NCI-H345 treated with DMSO at 0.1 percent for 48 hours (cell line): ENCODE results near the gene ABTB2.
"Not testable (repeated sequence)": the region's sequence is repeated elsewhere in the genome, so short reads cannot be mapped to it uniquely, and the experiment has no call there.

Source experiments
- DNase-seq: peaks from one replicate; lab custom pipeline; 2025; ENCODE audit not compliant: unreplicated experiment; lab: John Stamatoyannopoulos, UW

ABTB2 gene

DNA sequence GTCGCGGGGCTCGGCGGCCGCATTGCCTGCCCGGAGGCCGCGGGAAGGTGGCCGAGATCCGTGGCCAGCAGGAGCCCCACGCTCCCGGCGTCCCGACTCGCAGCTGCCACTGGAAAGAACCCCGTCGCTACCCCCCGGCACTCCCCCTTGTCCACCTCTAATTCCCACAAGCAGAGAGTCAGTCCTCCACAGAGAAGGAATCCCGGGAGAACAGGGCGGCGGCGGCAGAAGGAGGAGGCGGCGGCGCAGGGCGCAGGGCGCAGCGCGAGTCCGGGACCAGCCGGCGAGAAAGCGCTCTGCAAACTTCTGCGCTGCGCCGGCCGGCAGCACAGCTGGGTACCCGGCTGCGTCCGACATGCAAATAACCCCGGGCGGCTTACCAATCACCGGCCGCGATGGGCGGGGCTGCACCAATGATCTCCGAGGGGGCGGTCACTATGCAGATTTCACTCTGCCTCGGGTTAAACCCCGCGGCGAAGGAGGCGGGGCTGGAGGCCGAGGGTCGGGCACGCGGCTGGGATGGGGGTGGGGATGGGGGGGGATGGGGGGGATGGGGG lies at the start of gene ABTB2:
Gene ABTB2, minus strand, starts transcription at position 310 of the 557 bp plus-strand sequence.
- DNase-seq: peak; percentile 89

DNA sequence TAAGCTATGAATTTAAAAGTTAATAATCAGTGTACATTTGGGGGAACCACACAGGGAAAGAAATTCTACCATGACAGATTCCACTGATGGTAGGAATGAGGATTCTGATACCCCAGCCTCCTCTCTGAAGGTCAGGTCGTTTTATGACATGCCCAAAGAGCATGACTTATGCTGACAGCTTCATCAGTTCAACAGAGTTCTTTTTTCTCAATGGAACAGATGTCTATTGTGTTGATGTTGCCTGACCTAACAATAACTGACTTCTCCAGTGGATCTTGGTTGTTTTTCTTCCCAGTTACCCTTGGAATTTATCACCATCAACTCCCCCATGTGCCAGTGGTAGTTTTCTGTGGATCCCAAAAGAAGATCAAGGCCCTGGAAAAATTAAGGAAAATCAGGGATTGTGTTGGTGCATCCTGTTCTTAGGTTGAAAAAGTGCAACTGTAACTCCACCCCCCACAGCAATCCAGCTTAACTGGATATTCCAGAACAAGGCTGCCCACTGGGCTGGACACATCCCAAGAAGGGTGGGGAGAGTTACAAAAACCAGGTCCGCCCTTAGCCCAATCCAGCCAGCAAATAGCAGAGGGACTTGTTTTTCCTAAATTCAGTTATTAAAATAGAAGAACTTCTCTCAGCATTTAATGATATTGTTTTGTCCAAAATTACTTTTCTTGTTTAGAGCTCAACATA lies 49.5 kb upstream of the ABTB2 start:
- DNase-seq: no peak

DNA sequence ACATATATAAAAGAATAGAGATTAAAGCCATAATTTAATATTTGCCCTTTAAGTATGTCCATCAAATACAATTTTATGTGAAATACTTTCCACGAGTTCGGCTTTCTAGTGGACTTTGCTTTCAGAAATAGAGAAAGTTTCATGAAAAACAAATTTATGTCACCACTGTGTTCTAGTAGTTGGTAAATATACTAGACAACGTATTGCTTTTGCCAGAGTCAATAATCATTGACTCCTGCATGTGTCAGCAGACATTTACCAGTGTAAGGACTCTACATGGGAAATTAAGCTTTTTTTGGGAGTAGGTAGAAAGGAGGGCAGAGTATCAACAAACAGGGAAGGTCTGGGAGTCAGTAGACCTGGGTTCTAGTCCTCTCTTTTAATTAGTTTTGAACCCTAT lies 48.6 kb upstream of the ABTB2 start:
- DNase-seq: no peak

DNA sequence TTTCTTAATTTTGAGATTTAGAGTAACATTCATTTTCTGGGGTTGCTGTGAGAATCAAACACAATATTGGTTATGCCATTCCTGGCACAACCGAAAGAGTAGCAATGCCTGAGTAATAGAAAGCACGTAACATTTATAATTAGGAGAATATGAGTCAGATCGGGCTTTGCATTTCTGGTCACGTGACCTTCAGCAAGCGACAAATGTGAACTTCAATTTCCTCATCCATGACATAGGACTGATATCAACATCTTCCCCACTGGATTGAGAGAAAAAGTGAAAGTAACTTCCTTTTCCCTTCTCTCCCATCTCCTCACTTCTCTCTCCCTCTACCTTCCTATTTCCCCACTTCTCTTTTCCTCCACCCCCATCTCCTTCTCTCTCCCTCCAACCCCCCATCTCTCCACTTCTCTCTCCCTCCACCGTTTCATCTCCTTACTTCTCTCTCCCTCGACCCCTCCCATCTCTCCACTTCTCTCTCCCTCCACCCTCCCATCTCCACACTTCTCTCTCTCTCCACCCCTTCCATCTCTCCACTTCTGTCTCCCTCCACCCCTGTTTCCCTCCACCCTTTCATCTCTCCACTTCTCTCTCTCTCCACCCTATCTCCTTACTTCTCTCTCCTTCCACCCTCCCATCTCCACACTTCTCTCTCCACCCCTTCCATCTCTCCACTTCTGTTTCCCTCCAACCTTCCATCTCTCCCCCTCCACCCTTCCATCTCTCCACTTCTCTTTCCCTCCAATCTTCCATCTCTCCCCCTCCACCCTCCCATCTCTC lies 47.5 kb upstream of the ABTB2 start:
- no peak for DNase-seq

DNA sequence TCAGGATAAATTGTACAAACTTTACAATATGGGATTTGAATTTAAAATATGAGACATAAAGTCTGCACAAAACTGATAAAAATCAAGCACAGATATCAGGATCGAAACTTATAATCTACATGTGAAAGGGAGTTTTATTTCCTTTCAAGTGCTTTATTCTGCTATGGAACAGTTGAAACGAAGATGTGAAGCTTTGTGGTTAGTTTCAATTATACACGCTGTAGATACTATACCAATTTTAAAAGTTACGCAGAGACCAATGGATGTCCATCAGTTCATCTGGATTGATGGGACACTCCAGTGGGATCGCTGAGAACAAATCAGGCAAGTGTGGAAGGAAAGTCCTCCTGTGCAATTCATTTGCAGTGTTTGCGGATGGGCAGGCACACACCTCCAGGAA lies 46.5 kb upstream of the ABTB2 start:
- no peak for DNase-seq

DNA sequence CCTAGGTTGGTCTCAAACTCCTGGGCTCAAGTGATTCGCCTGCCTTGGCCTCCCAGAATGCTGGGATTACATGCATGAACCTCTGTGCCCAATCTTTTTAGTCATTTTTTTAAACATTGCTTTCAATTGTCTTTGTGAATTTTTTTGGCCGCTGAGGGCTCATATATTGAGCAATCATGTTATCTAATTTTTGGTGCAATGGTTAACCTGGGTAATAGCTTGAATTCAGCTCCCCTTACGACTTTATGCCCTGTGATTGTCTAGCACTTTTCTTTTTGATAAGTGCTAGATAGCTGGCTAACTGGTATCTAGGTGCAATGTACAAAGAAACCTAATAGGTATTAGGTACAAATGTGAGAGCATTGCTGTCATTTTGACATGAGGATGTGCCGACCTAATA lies 45.6 kb upstream of the ABTB2 start:
- DNase-seq: no peak

DNA sequence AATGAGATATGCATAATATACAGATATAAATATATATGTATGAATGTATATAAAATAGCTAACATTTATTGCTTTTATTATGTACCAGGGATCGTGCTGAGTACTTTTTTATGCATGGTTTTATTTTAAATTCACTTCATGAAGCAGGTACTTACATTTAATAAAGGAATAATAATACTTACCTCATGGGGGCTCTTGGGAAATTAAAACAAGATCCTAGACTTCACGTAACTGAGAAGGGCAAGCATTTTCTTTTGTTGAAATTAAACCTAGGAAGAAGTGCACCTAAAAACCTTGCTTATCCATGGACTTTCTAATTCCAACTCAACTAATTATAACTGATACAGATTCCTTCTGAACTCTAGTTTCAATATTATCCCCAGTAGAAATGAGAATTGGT lies 40.0 kb upstream of the ABTB2 start:
- no peak for DNase-seq

DNA sequence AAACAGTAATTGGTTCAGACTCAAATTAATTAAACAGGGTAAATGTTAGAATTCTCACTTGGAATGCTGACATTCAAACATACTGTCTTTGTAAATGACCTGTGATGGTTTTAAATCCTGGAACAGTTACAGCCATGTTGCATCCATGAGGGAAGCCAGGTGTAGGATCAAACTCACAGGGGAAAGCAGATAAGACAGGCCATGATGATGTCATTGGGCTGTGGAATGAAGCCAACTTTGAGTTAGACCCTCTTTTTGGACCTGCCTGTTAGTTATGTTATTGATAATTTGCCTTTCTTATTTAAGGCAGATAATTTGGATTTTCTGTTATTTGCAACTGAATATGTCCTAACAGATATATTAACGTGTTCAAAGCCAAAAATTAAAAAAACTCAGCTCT lies 39.3 kb upstream of the ABTB2 start:
- DNase-seq: no peak

DNA sequence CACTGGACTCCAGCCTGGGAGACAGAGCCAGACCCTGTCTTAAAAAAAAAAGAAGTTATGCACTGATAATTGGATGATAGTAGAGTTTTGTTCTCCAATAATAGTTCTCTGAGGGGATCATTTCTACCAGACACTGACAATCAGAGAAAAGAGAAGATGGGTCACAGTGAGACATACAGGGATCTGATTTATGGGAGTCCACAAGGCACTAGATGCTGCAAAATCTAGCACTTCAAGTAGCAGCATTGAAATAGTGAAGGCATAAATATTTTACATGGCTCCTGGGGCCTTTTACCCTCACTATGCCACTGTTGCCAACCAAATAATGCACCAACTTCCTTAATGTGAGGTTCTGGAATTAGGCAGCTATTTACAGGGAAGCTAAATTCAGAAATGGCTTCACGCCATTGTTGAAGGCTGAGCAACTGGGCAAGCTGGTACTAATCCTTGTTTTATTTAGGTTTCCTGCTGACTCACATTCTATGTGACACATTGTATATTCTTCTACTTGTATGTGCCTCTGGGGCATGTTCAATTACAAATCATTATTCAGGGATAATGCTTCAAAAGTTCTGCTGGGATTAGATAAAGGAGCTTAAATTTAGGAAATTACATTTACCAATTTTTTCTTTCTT lies 38.2 kb upstream of the ABTB2 start:
- DNase-seq: no peak

DNA sequence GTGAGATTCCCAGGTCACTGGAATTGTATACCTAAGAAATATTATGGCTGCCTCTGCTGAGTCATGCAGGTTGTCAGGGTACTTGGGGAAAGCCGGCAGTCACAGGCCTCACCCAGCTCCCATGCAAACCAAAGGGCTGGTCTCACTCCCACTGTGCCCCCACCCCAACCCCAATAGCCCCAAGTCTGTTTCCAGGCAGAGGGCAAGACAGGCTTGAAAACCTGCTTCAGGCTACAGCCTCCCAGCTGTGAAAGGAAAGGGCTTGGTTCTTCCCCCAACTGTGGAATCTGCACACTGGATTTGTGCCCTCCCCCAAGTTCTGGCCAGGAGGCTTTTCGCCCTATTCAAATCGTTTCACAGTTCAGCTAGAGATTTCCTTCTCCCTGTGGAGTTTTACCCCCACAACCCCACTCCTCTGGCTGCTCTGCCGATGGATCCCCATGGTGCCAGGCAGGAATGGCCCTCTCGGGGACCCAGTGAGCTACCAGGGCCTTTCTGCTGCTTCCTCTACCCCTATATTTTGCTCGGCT lies 37.0 kb upstream of the ABTB2 start:
- no peak for DNase-seq

DNA sequence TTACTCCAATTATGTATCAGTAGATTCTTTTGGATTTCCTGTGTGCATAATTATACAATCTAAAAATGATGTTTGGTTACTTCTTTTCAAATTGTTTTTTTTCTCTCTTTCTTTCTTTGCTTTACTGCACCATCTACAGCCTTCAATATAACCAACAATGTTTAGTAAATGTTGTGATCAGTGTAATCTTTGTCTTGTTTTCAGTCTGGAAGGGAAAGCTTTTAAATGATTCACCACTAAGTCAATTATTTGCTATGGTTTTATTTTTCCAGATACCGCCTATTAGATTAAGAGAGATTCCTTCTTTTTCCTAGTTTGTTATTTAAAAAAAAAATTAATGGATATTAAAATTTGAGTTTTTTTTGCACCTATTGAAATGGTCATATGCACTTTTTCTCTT lies 29.8 kb upstream of the ABTB2 start:
- no peak for DNase-seq

DNA sequence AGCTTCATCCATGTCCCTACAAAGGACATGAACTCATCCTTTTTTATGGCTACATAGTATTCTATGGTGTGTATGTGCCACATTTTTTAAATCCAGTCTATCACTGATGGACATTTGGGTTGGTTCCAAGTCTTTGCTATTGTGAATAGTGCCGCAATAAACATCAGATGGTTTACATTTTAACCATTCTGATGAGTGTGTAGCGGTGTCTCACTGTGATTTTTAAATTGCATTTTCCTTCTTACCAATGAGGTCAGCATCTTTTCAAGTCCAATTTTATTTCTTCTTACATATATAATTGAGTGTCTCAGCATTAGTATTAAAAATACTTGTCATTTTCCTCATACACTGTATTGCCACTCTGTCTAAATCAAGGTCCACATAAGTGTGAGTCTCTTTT lies 28.5 kb upstream of the ABTB2 start:
- not testable (repeated sequence) for DNase-seq

DNA sequence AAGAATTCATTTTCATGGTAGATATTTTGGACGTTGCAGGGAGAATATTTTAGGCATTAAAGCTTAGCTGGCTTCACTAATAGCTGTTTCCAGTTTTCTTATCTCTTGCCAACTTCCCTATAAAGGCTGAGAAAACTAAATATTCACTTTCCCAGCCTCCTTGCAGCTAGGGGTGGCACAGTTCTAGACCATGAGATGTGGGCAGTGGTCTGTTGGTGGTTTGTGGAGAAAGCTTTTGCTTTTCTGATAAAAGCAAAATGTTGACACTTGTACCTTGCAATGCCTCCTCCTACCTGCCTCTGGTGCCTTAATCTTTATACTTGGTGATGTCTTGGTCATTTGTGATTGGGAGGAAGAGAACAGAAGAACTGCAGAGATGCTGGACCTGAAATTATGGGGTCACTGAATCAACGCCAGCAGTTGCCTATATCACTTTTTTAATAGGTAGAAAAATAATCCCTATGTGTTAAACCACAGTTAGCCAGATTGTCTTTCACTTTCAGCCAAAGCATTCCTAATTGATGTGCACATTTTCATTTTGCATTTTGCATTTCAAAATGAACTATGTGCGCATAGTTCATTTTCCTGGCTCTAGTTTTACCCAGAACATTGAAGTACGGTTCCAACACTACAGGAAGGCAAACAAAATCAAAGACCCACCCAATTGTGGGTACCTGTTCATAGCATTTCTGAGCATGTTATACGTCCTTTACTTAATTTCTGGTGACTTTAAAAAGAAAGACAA lies 24.9 kb upstream of the ABTB2 start:
- no peak for DNase-seq

DNA sequence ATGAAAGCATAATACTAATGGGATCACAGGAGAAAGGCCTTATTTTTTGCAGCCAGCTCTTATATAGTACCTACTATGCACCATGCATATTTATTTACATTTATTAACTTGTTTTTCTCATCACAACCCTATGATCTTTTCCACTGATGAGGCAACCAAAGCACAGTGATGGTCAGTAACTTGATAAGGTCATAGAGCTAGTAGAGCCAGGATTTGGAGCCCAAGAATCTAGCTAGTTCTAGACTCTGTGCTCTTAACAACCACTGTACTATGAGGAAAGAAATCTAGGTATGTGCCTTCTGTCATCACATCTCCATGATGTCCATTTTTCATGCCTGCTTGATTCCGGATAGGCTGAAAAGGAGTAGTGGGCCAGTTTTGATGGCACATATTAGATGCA lies 24.0 kb upstream of the ABTB2 start:
- DNase-seq: no peak

DNA sequence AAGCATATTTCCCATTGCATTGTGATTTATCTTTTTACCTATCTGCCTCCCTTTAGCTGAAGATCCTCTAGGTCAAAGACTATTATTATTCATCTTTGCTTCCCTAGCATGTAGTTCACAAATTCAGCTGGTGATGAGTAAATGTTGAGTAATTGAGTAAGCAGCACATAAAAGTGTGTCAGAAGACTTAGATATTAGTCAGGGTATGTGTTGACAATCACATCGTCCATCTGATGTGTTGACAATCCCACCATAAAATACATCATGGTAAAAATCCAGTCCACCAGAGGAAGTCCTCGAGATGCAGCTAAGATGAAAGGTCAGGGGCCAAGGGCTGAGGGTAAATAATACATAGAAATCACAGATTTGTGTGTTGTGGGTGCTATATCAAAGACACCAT lies 22.9 kb upstream of the ABTB2 start:
- no peak for DNase-seq

DNA sequence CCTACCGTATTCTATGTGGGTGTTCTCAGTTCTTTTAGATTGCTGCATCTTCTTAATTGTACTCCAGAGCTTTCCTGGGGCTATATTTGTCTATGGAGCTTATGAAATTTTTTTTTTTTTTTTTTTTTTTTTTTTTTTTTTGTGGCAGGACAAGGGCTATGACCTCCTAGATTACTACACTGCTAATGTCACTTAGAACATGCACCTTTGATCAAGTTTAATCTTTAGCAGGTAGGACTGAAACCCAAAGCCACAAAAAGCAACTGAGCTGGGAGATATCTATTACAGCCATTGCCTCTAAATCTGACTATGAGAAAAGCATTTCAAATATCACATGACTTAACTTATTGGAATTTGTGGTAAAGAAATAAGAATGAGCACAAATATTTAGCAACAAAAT lies 21.7 kb upstream of the ABTB2 start:
- DNase-seq: no peak

DNA sequence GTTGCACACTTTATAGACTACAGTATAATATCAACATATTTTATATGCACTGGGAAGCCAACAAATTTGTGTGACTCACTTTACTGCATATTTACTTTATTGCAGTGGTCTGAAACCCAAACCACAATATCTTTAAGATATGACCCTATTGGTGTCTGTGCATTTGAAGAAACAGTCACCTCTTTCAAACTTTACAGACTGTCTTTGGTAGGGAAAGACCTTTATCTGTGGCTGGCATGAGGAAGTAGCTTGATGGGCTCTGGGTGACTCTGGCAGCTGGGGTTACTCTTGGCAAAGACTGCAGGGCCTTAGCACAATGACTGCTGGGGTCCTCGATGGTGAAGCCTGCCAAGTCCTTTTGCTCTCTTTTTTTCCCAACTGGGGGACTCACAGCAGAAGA lies 21.3 kb upstream of the ABTB2 start:
- no peak for DNase-seq

DNA sequence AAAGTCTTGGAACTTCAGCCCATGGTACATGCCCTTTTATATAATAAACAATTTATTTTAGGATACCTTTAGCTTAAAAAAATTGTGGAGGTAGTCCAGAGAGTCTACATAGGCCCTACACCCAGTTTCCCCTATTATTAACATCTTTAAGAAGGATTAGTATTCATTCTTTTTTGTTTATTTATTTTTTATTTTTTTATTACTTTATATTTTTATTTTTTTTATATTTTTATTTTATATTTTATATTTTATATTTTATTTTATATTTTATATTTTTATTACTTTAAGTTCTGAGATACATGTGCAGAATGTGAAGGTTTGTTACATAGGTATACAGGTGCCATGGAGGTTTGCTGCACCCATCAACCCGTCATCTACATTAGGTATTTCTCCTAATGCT lies 15.9 kb upstream of the ABTB2 start:
- no peak for DNase-seq

DNA sequence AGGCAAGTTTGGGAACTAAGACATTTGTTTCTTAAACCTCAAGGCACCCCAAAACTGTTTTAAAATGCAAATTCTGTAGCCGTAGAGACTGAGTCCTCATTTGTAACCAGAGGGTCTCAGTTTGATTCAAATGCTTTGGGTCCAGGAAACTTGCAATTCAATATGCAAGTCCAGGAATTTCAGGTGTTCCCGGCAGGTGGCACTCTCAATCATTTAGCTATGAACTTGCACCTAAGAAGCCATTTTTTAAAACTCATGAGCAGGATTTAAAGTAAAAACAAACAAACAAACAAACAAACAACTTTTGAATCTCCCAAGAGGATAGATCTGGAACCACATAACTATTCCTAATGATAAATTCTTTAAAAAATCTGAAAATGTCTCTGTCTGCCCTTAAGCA lies 8.7 kb upstream of the ABTB2 start:
- no peak for DNase-seq

DNA sequence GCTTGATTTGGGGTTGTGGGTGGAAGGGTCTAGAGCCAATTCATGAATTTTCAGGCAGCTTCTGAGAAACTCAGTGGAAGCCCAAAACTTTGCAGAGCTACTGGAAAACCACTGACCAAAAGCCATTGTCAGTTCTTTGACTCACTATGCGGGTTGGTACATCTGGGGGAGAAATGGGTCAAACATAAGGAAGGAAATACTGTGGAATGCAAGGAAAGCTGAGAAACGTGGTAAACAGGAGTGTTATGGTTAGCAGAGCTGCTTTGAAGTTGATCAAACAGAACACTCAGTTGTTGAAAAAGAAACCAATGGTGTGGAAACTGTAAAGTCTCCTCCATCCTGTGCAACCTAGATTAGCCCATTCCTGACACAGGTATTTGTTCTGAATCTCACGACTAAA lies 6.3 kb upstream of the ABTB2 start:
- no peak for DNase-seq
